ENCODE results near the gene NNMT. TPM values are rescaled to one million over a fixed set of nuclear protein-coding genes. Genes with fewer than 3 reads are reported as not detected.

The NNMT gene
- total and polyA plus RNA-seq, 8 donors, result 4.8 to 139 (median 61.9) TPM

- WGBS, 2 donors, result 35 to 48% methylated on average over 8 of the region's 8 CpGs
- FAIRE-seq (no peak), ATAC-seq (peak in 1 of 4 donors; percentile 4), DNase-seq (no peak)
- Histone ChIP-seq H3K4me3 (no peak overlapping the region), H3K27ac (no peak overlapping the region), H3K36me3 (no peaks in the 10 kb centered on the region), H3K9me3 (peaks cover 0 to 3% (median 0%) of the 10 kb centered on the region in 4 donors), H3K27me3 (no peaks in the 10 kb centered on the region), H3K4me1 (peaks cover 0 to 9% (median 8%) of the 10 kb centered on the region in 3 donors)
- TF ChIP-seq CTCF (IDR thresholded peaks at IDR 0.05), result no peak
- intact Hi-C loops (cut with DNase I), result loop anchor here in 1 of 3 donors (10.0 kb wide), 1 partner anchor 370 kb away; no protein-coding TSS in a partner anchor
Measured at GRCh38 chr11:114265122-114265878, 30.9 kb upstream of the NNMT start.

- no peak for FAIRE-seq
- TF ChIP-seq CTCF (IDR thresholded peaks at IDR 0.05), result no peak
- H3K27ac ChIP-seq, result no peak overlapping the region
- intact Hi-C loops (cut with DNase I), result loop anchor here in 1 of 3 donors (10.0 kb wide), 1 partner anchor 375 kb away; no protein-coding TSS in a partner anchor
- DNase-seq, result no peak
- no peaks in the 10 kb centered on the region for H3K27me3 ChIP-seq
- peaks cover 0 to 9% (median 8%) of the 10 kb centered on the region in 3 donors for H3K4me1 ChIP-seq
- no peak overlapping the region for H3K4me3 ChIP-seq
- WGBS, 2 donors, result 62 to 71% methylated on average over 2 of the region's 2 CpGs
- no peaks in the 10 kb centered on the region for H3K36me3 ChIP-seq
- ATAC-seq, result no peak
- H3K9me3 ChIP-seq, result peaks cover 0 to 4% (median 0%) of the 10 kb centered on the region in 4 donors
Measured at GRCh38 chr11:114269498-114269897, 26.7 kb upstream of the NNMT start.

GRCh38 chr11:114270531-114271270, 25.5 kb upstream of the NNMT start:
- intact Hi-C loops (cut with DNase I), result no loop called here
- H3K36me3 ChIP-seq, result no peaks in the 10 kb centered on the region
- peaks cover 0 to 4% (median 2%) of the 10 kb centered on the region in 3 donors for H3K4me1 ChIP-seq
- no peak overlapping the region for H3K27ac ChIP-seq
- no peak for TF ChIP-seq CTCF (IDR thresholded peaks at IDR 0.05)
- no peak for ATAC-seq
- peaks cover 0 to 4% (median 0%) of the 10 kb centered on the region in 4 donors for H3K9me3 ChIP-seq
- WGBS, 2 donors, result 90 to 95% methylated on average over 5 of the region's 5 CpGs
- H3K4me3 ChIP-seq, result no peak overlapping the region
- no peaks in the 10 kb centered on the region for H3K27me3 ChIP-seq
- DNase-seq, result no peak
- FAIRE-seq, result no peak

- ATAC-seq (no peak), DNase-seq (no peak), FAIRE-seq (no peak)
- Histone ChIP-seq H3K9me3 (peaks cover 0 to 4% (median 0%) of the 10 kb centered on the region in 4 donors), H3K27me3 (no peaks in the 10 kb centered on the region), H3K36me3 (no peaks in the 10 kb centered on the region), H3K27ac (no peak overlapping the region), H3K4me1 (no peaks in the 10 kb centered on the region), H3K4me3 (no peak overlapping the region)
- intact Hi-C loops (cut with DNase I), result no loop called here
- 56 to 60% methylated on average over 2 of the region's 2 CpGs for WGBS, 2 donors
- no peak for TF ChIP-seq CTCF (IDR thresholded peaks at IDR 0.05)
Measured at GRCh38 chr11:114271316-114271715, 24.9 kb upstream of the NNMT start.
